Measurements from ENCODE around the gene SPOCK3.
"Not testable (repeated sequence)": the region's sequence is repeated elsewhere in the genome, so short reads cannot be mapped to it uniquely, and the experiment has no call there.

The SPOCK3 gene

GRCh38 chr4:166827167-166827566, 407.1 kb downstream of the SPOCK3 start:
- no peak for DNase-seq (ENCODE audit: low read depth in 1 of 2, low spot score in 1 of 2)

GRCh38 chr4:166823848-166824247, 410.4 kb downstream of the SPOCK3 start:
- DNase-seq (ENCODE audit: low read depth in 1 of 2, low spot score in 1 of 2) = no peak

GRCh38 chr4:166823126-166823525, 411.2 kb downstream of the SPOCK3 start:
- DNase-seq (ENCODE audit: low read depth in 1 of 2, low spot score in 1 of 2) = no peak

- no peak for DNase-seq (ENCODE audit: low read depth in 1 of 2, low spot score in 1 of 2)
Measured at GRCh38 chr4:166822386-166822785, 411.9 kb downstream of the SPOCK3 start.

GRCh38 chr4:166816890-166817289, 417.4 kb downstream of the SPOCK3 start:
- no peak for DNase-seq (ENCODE audit: low read depth in 1 of 2, low spot score in 1 of 2)

GRCh38 chr4:166808380-166808779, 425.9 kb downstream of the SPOCK3 start:
- DNase-seq (ENCODE audit: low read depth in 1 of 2, low spot score in 1 of 2) = no peak

- DNase-seq (ENCODE audit: low read depth in 1 of 2, low spot score in 1 of 2) = no peak
Measured at GRCh38 chr4:166802346-166802745, 431.9 kb downstream of the SPOCK3 start.

- no peak for DNase-seq (ENCODE audit: low read depth in 1 of 2, low spot score in 1 of 2)
Measured at GRCh38 chr4:166798126-166798525, 436.2 kb downstream of the SPOCK3 start.

GRCh38 chr4:166777760-166778159, 456.5 kb downstream of the SPOCK3 start:
- no peak for DNase-seq (ENCODE audit: low read depth in 1 of 2, low spot score in 1 of 2)

GRCh38 chr4:166763018-166763417, 471.3 kb downstream of the SPOCK3 start:
- DNase-seq (ENCODE audit: low read depth in 1 of 2, low spot score in 1 of 2) = no peak

- DNase-seq (ENCODE audit: low read depth in 1 of 2, low spot score in 1 of 2) = no peak
Measured at GRCh38 chr4:166741742-166742141, 492.6 kb downstream of the SPOCK3 start.

GRCh38 chr4:166739215-166739614, 495.1 kb downstream of the SPOCK3 start:
- not testable (repeated sequence) for DNase-seq (ENCODE audit: low read depth in 1 of 2, low spot score in 1 of 2)

GRCh38 chr4:166737430-166737829, 496.9 kb downstream of the SPOCK3 start:
- DNase-seq (ENCODE audit: low read depth in 1 of 2, low spot score in 1 of 2) = no peak

GRCh38 chr4:166735553-166735952, 498.7 kb downstream of the SPOCK3 start:
- DNase-seq (ENCODE audit: low read depth in 1 of 2, low spot score in 1 of 2) = no peak

GRCh38 chr4:166734797-166735196, 499.5 kb downstream of the SPOCK3 start:
- DNase-seq (ENCODE audit: low read depth in 1 of 2, low spot score in 1 of 2) = no peak

GRCh38 chr4:166733686-166734085, 500.6 kb downstream of the SPOCK3 start:
- DNase-seq (ENCODE audit: low read depth in 1 of 2, low spot score in 1 of 2) = no peak

GRCh38 chr4:166726832-166727231, 507.5 kb downstream of the SPOCK3 start:
- no peak for DNase-seq (ENCODE audit: low read depth in 1 of 2, low spot score in 1 of 2)

- no peak for DNase-seq (ENCODE audit: low read depth in 1 of 2, low spot score in 1 of 2)
Measured at GRCh38 chr4:166724369-166724768, 509.9 kb downstream of the SPOCK3 start.

GRCh38 chr4:166723532-166724140, 510.7 kb downstream of the SPOCK3 start:
- no peak for DNase-seq (ENCODE audit: low read depth in 1 of 2, low spot score in 1 of 2)

GRCh38 chr4:166715748-166716713, 518.3 kb downstream of the SPOCK3 start:
- not testable (repeated sequence) for DNase-seq (ENCODE audit: low read depth in 1 of 2, low spot score in 1 of 2)

GRCh38 chr4:166700592-166700991, 533.7 kb downstream of the SPOCK3 start:
- DNase-seq (ENCODE audit: low read depth in 1 of 2, low spot score in 1 of 2) = no peak

GRCh38 chr4:166688835-166689234, 545.5 kb downstream of the SPOCK3 start:
- DNase-seq (ENCODE audit: low read depth in 1 of 2, low spot score in 1 of 2) = no peak
